Left colon (tissue), 2 donors: ENCODE measurements around the gene ZNF423. TPM values are rescaled to one million over a fixed set of nuclear protein-coding genes. Genes with fewer than 3 reads are reported as not detected.

Experiments
- ATAC-seq: fragments of 200-7000 bp; cut with Tn5 transposase; one replicate; pipeline ENCODE4 v1.9.1; 2020; ENCODE audit warnings: mild to moderate bottlenecking, moderate library complexity
- DNase-seq, 2 donors: peaks; one replicate each; pipeline ENCODE4 v3.0.0-alpha.2; 2020
- intact Hi-C, 2 donors: fragments of 100-400 bp; cut with DNase I in 1 of 2; cut with micrococcal nuclease in 1 of 2; formaldehyde crosslinking; loops; one replicate each; pipeline versions ENCODE4 v1.11.2 to v1.14.0; 2022; cut with DNase I, micrococcal nuclease
- total RNA-seq, 2 donors: library from RNA; stranded (reverse); fragmentation: NEBNext Ultra II Directional; extraction: Animal tissue kit (Norgen Biotek cat#: 25700); gene quantifications; one replicate each; pipeline ENCODE4 v1.2.1, GENCODE V29; 2021
- donor health status: DM: no; HTN: no; CAD: no.
- donor health status: DM: yes; HTN: yes; CAD: no.

Gene ZNF423
- total RNA-seq, 2 donors from 2014 or later, result 8.2 to 10.5 TPM

- intact Hi-C loops, result no loop called here
- ATAC-seq (no peak), DNase-seq (no peak)
These were observed 79.8 kb downstream of the ZNF423 start for GRCh38 chr16:49776085-49776595.

- no peak for ATAC-seq
- intact Hi-C loops, result no loop called here
These were observed 80.3 kb downstream of the ZNF423 start for GRCh38 chr16:49775581-49775980.

GRCh38 chr16:49775018-49775417 lies 80.9 kb downstream of the ZNF423 start:
- DNase-seq (no peak), ATAC-seq (no peak)
- intact Hi-C loops, result no loop called here

More at GRCh38 chr16:49775581-49775980, 80.3 kb downstream of the ZNF423 start:
- no peak for DNase-seq

GRCh38 chr16:49773534-49774475 lies 82.1 kb downstream of the ZNF423 start:
- no peak for ATAC-seq
- intact Hi-C loops, result no loop called here
- no peak for DNase-seq

- DNase-seq, result no peak
- intact Hi-C loops, result loop anchor here in 1 of 2 donors (10.0 kb wide), 1 partner anchor 57 kb away; no protein-coding TSS in a partner anchor
- no peak for ATAC-seq
These were observed 87.9 kb downstream of the ZNF423 start for GRCh38 chr16:49767998-49768397.

- intact Hi-C loops, result loop anchor here in 1 of 2 donors (10.0 kb wide), 1 partner anchor 57 kb away; no protein-coding TSS in a partner anchor
- DNase-seq (no peak), ATAC-seq (no peak)
These were observed 88.5 kb downstream of the ZNF423 start for GRCh38 chr16:49767414-49767813.

- intact Hi-C loops, result loop anchor here in 1 of 2 donors (10.0 kb wide), 1 partner anchor 59 kb away; no protein-coding TSS in a partner anchor
- no peak for DNase-seq
- ATAC-seq, result no peak
These were observed 89.7 kb downstream of the ZNF423 start for GRCh38 chr16:49766225-49766624.

GRCh38 chr16:49763826-49764225 lies 92.1 kb downstream of the ZNF423 start:
- ATAC-seq (no peak), DNase-seq (no peak)
- intact Hi-C loops, result loop anchor here in 1 of 2 donors (10.0 kb wide), 1 partner anchor 61 kb away; no protein-coding TSS in a partner anchor

GRCh38 chr16:49760815-49761214 lies 95.1 kb downstream of the ZNF423 start:
- ATAC-seq (no peak), DNase-seq (no peak)
- intact Hi-C loops, result loop anchor here in 1 of 2 donors (10.0 kb wide), 1 partner anchor 64 kb away; no protein-coding TSS in a partner anchor

GRCh38 chr16:49757559-49758069 lies 98.3 kb downstream of the ZNF423 start:
- ATAC-seq (no peak), DNase-seq (no peak)
- intact Hi-C loops, result no loop called here

- ATAC-seq (no peak), DNase-seq (no peak)
- intact Hi-C loops, result no loop called here
These were observed 98.9 kb downstream of the ZNF423 start for GRCh38 chr16:49756775-49757558.

GRCh38 chr16:49755716-49756505 lies 100.0 kb downstream of the ZNF423 start:
- ATAC-seq (no peak), DNase-seq (no peak)
- intact Hi-C loops, result no loop called here

- ATAC-seq (peak; percentile 86), DNase-seq (no peak)
- intact Hi-C loops, result no loop called here
These were observed 100.6 kb downstream of the ZNF423 start for GRCh38 chr16:49755313-49755620.

GRCh38 chr16:49754495-49755312 lies 101.2 kb downstream of the ZNF423 start:
- intact Hi-C loops, result no loop called here
- DNase-seq, result peak in 1 of 2 donors; percentile 31
- peak; percentile 86 for ATAC-seq

GRCh38 chr16:49750341-49751000 lies 105.4 kb downstream of the ZNF423 start:
- no peak for DNase-seq
- intact Hi-C loops, result no loop called here
- no peak for ATAC-seq

GRCh38 chr16:49749816-49750215 lies 106.1 kb downstream of the ZNF423 start:
- intact Hi-C loops, result no loop called here
- DNase-seq, result no peak
- ATAC-seq, result no peak

GRCh38 chr16:49748322-49748721 lies 107.6 kb downstream of the ZNF423 start:
- intact Hi-C loops, result no loop called here
- no peak for DNase-seq
- no peak for ATAC-seq
